H1 (cell line): ENCODE results near the gene FAM83B. TPM values are rescaled to one million over a fixed set of nuclear protein-coding genes. Genes with fewer than 3 reads are reported as not detected.

Experiments used
- CTCF ChIA-PET: fragments of 300-600 bp; sonication (Branson Sonifier 250); formaldehyde crosslinking; loops from one replicate; lab custom pipeline; 2021; ENCODE audit not compliant: partially characterized antibody; lab: Charles Lee
- POLR2A ChIA-PET: fragments of 300-600 bp; sonication (Branson Sonifier 250); formaldehyde crosslinking; loops from one replicate; lab custom pipeline; 2021; ENCODE audit warnings: inconsistent platforms; ENCODE audit not compliant: partially characterized antibody; lab: Charles Lee
- DNase-seq, 2 experiments: peaks; one replicate each; pipeline versions ENCODE4 v3.0.0 to v3.0.0-alpha.2; 2010 to 2022; ENCODE audit warnings: low spot score in 2 of 2, low read depth in 1 of 2, mixed read lengths in 1 of 2
- FAIRE-seq: peaks from 2 replicates; lab custom pipeline; 2011; peaks lifted over from hg19 to GRCh38; lab: Jason Lieb, UNC
- H2AFZ ChIP-seq: 2 replicates; pipeline ENCODE4 v1.8.1; 2012; ENCODE audit warnings: low read length, inconsistent platforms
- H2AK5ac ChIP-seq: 2 replicates; pipeline ENCODE4 v1.6.1; 2013; ENCODE audit warnings: low read depth, low read length
- H2BK120ac ChIP-seq: replicated peaks from 2 replicates; pipeline ENCODE3; 2013; ENCODE audit warnings: low read depth, low read length, inconsistent platforms
- H2BK12ac ChIP-seq: 2 replicates; pipeline ENCODE4 v1.6.1; 2013; ENCODE audit warnings: low read depth, low read length
- H2BK15ac ChIP-seq: 2 replicates; pipeline ENCODE4 v1.6.1; 2013; ENCODE audit warnings: low read length
- H2BK20ac ChIP-seq: 2 replicates; pipeline ENCODE4 v1.6.1; 2013; ENCODE audit warnings: low read length
- H2BK5ac ChIP-seq: 2 replicates; pipeline ENCODE4 v1.6.1; 2013; ENCODE audit warnings: low read depth, low read length
- H3K14ac ChIP-seq: 2 replicates; pipeline ENCODE4 v1.6.1; 2013; ENCODE audit warnings: inconsistent platforms; ENCODE audit not compliant: insufficient read length
- H3K18ac ChIP-seq: 2 replicates; pipeline ENCODE4 v1.6.1; 2013; ENCODE audit warnings: low read length; ENCODE audit errors: extremely low read depth
- H3K23ac ChIP-seq: 2 replicates; pipeline ENCODE4 v1.6.1; 2013; ENCODE audit warnings: inconsistent platforms; ENCODE audit not compliant: insufficient read length
- H3K23me2 ChIP-seq: 2 replicates; pipeline ENCODE4 v1.6.1; 2013; ENCODE audit warnings: low read depth, low read length
- H3K27ac ChIP-seq: 2 replicates; pipeline ENCODE4 v1.6.1; 2011; ENCODE audit warnings: low read depth, low read length, inconsistent platforms
- H3K27me3 ChIP-seq, 4 experiments: replicated peaks in 1 of 4; 1 replicate in 1 of 4; 2 replicates in 3 of 4; pipeline versions ENCODE4 v1.6.1 to v1.8.1; 2011 to 2013; ENCODE audit warnings: low read length in 3 of 4, mild to moderate bottlenecking in 3 of 4, inconsistent platforms in 2 of 4, mixed read lengths in 2 of 4, moderate library complexity in 1 of 4; ENCODE audit not compliant: control insufficient read depth in 3 of 4, insufficient read depth in 3 of 4; ENCODE audit errors: extremely low read depth in 1 of 4
- H3K36me3 ChIP-seq, 4 experiments: 2 replicates each; pipeline versions ENCODE4 v1.6.1 to v1.8.1; 2011 to 2013; ENCODE audit warnings: mild to moderate bottlenecking in 4 of 4, low read length in 3 of 4, moderate library complexity in 2 of 4, control low read depth in 1 of 4, inconsistent platforms in 1 of 4; ENCODE audit not compliant: insufficient read depth in 4 of 4, control insufficient read depth in 2 of 4
- H3K4ac ChIP-seq: replicated peaks from 2 replicates; pipeline ENCODE3; 2013; ENCODE audit warnings: low read length, low read depth, mixed read lengths, inconsistent platforms; ENCODE audit not compliant: insufficient read length
- H3K4me1 ChIP-seq, 4 experiments: replicated peaks in 1 of 4; 1 replicate in 1 of 4; 2 replicates in 3 of 4; pipeline versions ENCODE4 v1.6.1 to v1.8.1; 2011 to 2013; ENCODE audit warnings: low read length in 3 of 4, inconsistent platforms in 2 of 4, mixed read lengths in 1 of 4; ENCODE audit not compliant: insufficient read depth in 4 of 4, control insufficient read depth in 3 of 4
- H3K4me2 ChIP-seq, 2 experiments: 2 replicates each; pipeline versions ENCODE4 v1.6.1 to v1.8.1; 2011 to 2013; ENCODE audit warnings: low read depth in 2 of 2, low read length in 2 of 2, control low read depth in 1 of 2, inconsistent platforms in 1 of 2, mild to moderate bottlenecking in 1 of 2; ENCODE audit not compliant: insufficient read depth in 1 of 2
- H3K4me3 ChIP-seq, 4 experiments: fragments of 200-600, 300-600 bp in 1 of 4; sonication (generic), shearing (Covaris generic), sonication (Bioruptor Twin) in 1 of 4; 2 replicates each; pipeline versions ENCODE4 v1.5.1 to v1.8.1; 2011 to 2016; ENCODE audit warnings: low read length in 4 of 4, low read depth in 3 of 4, control low read depth in 2 of 4, inconsistent platforms in 2 of 4, mild to moderate bottlenecking in 2 of 4, mixed read lengths in 1 of 4, moderate library complexity in 1 of 4; ENCODE audit not compliant: insufficient read depth in 2 of 4; ENCODE audit errors: extremely low read depth in 1 of 4
- H3K56ac ChIP-seq: replicated peaks from 2 replicates; pipeline ENCODE3; 2013; ENCODE audit warnings: low read depth, mild to moderate bottlenecking, mixed read lengths, low read length, inconsistent platforms; ENCODE audit not compliant: insufficient read length
- H3K79me1 ChIP-seq: 2 replicates; pipeline ENCODE4 v1.6.1; 2013; ENCODE audit warnings: low read depth, low read length, control low read depth
- H3K79me2 ChIP-seq, 2 experiments: 2 replicates each; pipeline versions ENCODE4 v1.6.1 to v1.8.1; 2012 to 2013; ENCODE audit warnings: low read length in 2 of 2, mild to moderate bottlenecking in 2 of 2, inconsistent platforms in 1 of 2; ENCODE audit not compliant: insufficient read depth in 2 of 2, control insufficient read depth in 1 of 2
- H3K9ac ChIP-seq, 4 experiments: replicated peaks in 1 of 4; 1 replicate in 1 of 4; 2 replicates in 3 of 4; pipeline versions ENCODE4 v1.6.1 to v1.8.1; 2011 to 2013; ENCODE audit warnings: low read depth in 3 of 4, low read length in 3 of 4, control low read depth in 2 of 4, mild to moderate bottlenecking in 2 of 4, moderate library complexity in 2 of 4, inconsistent platforms in 1 of 4; ENCODE audit errors: extremely low read depth in 1 of 4
- H3K9me3 ChIP-seq, 2 experiments: 2 replicates each; pipeline versions ENCODE4 v1.6.1 to v1.8.1; 2012 to 2013; ENCODE audit warnings: mild to moderate bottlenecking in 2 of 2, moderate library complexity in 2 of 2, control low read depth in 1 of 2, inconsistent platforms in 1 of 2, low read depth in 1 of 2, low read length in 1 of 2, mixed read lengths in 1 of 2; ENCODE audit not compliant: insufficient read depth in 2 of 2
- H4K20me1 ChIP-seq, 2 experiments: replicated peaks in 1 of 2; 2 replicates each; pipeline versions ENCODE3 to v1.8.1; 2011 to 2013; ENCODE audit warnings: inconsistent platforms in 2 of 2, low read length in 2 of 2, mild to moderate bottlenecking in 1 of 2; ENCODE audit not compliant: insufficient read depth in 2 of 2, control insufficient read depth in 1 of 2
- H4K5ac ChIP-seq: 2 replicates; pipeline ENCODE4 v1.6.1; 2013; ENCODE audit warnings: low read length, low read depth, mixed read lengths, inconsistent platforms; ENCODE audit not compliant: insufficient read length
- H4K8ac ChIP-seq: 2 replicates; pipeline ENCODE4 v1.8.0; 2013; ENCODE audit warnings: mild to moderate bottlenecking, moderate library complexity, low read length, inconsistent platforms; ENCODE audit not compliant: insufficient read depth; ENCODE audit errors: extremely low read depth
- H4K91ac ChIP-seq: replicated peaks from 2 replicates; pipeline ENCODE3; 2013; ENCODE audit warnings: low read length, mixed read lengths, inconsistent platforms; ENCODE audit not compliant: insufficient read length
- CHD2 ChIP-seq: IDR thresholded peaks from 2 replicates; pipeline ENCODE4 v1.6.1; 2012; ENCODE audit warnings: low read length, improper control_type of control experiment
- EZH2 ChIP-seq: fragments of 200-600 bp; sonication (generic); IDR thresholded peaks from 2 replicates; pipeline ENCODE4 v1.7.1; 2012; ENCODE audit warnings: low read depth, mild to moderate bottlenecking, moderate library complexity, low read length, inconsistent platforms; ENCODE audit not compliant: severe bottlenecking
- FOSL1 ChIP-seq: IDR thresholded peaks from 2 replicates; pipeline ENCODE4 v1.6.1; 2011; ENCODE audit warnings: mild to moderate bottlenecking, low read depth, low read length, moderate library complexity; ENCODE audit not compliant: insufficient read depth
- GABPA ChIP-seq: IDR thresholded peaks from 2 replicates; pipeline ENCODE4 v1.6.1; 2011; ENCODE audit warnings: mild to moderate bottlenecking, low read length, moderate library complexity, borderline replicate concordance; ENCODE audit not compliant: insufficient read depth
- HDAC2 ChIP-seq, 2 experiments: fragments of 300-600 bp in 1 of 2; sonication (generic) in 1 of 2; IDR thresholded peaks; 2 replicates each; pipeline ENCODE4 v1.6.1; 2011 to 2012; ENCODE audit warnings: low read depth in 2 of 2, low read length in 2 of 2, mild to moderate bottlenecking in 2 of 2, moderate library complexity in 2 of 2, borderline replicate concordance in 1 of 2, inconsistent platforms in 1 of 2
- POLR2A ChIP-seq, 2 experiments: IDR thresholded peaks; 1 replicate in 1 of 2; 2 replicates in 1 of 2; pipeline ENCODE4 v1.6.1; 2011; ENCODE audit warnings: low read depth in 2 of 2, low read length in 2 of 2, mild to moderate bottlenecking in 2 of 2; ENCODE audit errors: control extremely low read depth in 1 of 2
- SAP30 ChIP-seq: fragments of 300-600 bp; sonication (generic); IDR thresholded peaks from 2 replicates; pipeline ENCODE4 v1.7.1; 2012; ENCODE audit warnings: low read length, moderate library complexity, mild to moderate bottlenecking, inconsistent platforms; ENCODE audit not compliant: insufficient read depth, insufficient replicate concordance
- SP2 ChIP-seq: IDR thresholded peaks from 2 replicates; pipeline ENCODE4 v1.6.1; 2012; ENCODE audit warnings: mild to moderate bottlenecking, low read length, inconsistent platforms
- TAF1 ChIP-seq: IDR thresholded peaks from 2 replicates; pipeline ENCODE4 v1.6.1; 2011; ENCODE audit warnings: mild to moderate bottlenecking, low read depth, low read length
- WGBS, 2 experiments: shearing (Covaris generic) in 1 of 2; methylation state at CpG; one replicate each; pipeline versions ENCODE4 v1.1.6 to v1.1.7; 2013 to 2015; ENCODE audit warnings: low lambda C conversion rate in 2 of 2, mixed read lengths in 2 of 2, inconsistent platforms in 1 of 2, low coverage in 1 of 2, missing lambda C conversion rate in 1 of 2; ENCODE audit not compliant: insufficient replicate concordance in 2 of 2, insufficient coverage in 1 of 2, insufficient read length in 1 of 2; ENCODE audit errors: extremely low coverage in 1 of 2, missing lambda C conversion rate in 1 of 2; 5-methylcytosine and 5-hydroxymethylcytosine counted together
- polyA plus RNA-seq, 7 experiments: library from polyadenylated mRNA; depleted of rRNA in 3 of 7; stranded (reverse) in 5 of 7; unstranded in 2 of 7; fragments of >200 nt in 5 of 7; fragments of 200-250 nt in 2 of 7; gene quantifications; 1 replicate in 5 of 7; 2 replicates in 1 of 7; 4 replicates in 1 of 7; pipeline versions ENCODE4 v1.2.1 to v1.2.3, GENCODE V29; 2011 to 2013; ENCODE audit warnings: missing spikeins in 2 of 7, mixed read lengths in 2 of 7
- total RNA-seq: library from RNA; stranded (reverse); fragmentation: NEBNext Ultra II Directional; extraction: Animal tissue kit (Norgen Biotek cat#: 25700); gene quantifications from 2 replicates; pipeline ENCODE4 v1.2.1, GENCODE V29; 2021
- TF ChIP-seq, protein P1 (sequence below): IDR thresholded peaks from 2 replicates; pipeline ENCODE4 v1.6.1; 2011; ENCODE audit warnings: low read length, improper control_type of control experiment
- TF ChIP-seq, protein P2 (sequence below): IDR thresholded peaks from 2 replicates; pipeline ENCODE4 v1.6.1; 2011; ENCODE audit warnings: low read depth, mild to moderate bottlenecking, low read length; ENCODE audit not compliant: insufficient read depth

FAM83B gene
- total and polyA plus RNA-seq, 2 of the 8 experiments (the other 6 are each of a cell fraction or from before 2014, with no cell fraction given) = 0.71 to 5.7 TPM

DNA sequence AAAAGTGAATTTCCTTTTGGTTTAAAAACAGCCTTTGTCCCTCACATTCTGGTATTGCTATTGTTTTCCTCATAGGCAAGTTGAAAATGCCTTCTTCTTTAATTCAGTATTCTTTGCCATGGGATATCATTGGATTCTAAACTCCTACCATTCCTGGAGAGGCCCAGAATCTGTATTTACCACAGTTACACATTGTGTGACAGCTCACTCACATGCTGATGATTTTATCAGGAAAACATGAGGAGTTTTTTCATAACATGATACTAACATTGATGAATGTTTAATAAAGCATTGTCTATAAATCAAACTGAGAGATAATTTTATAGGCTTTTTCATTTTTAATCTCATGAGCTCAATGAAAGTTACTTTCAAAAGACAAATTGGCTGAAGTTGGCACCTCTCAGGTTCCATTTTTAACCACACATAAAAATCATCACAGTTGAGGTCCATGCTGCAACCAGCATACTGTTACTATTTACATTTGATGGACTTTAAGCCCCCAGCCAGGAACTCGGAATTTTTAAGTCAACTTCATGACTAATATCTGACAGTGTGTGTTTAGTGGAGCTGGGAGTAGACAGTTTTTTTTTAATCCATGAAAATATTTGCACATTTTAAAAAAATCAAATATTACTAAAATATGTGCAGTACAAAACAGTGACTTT is 82.8 kb downstream of the FAM83B start:
- H4K5ac ChIP-seq = no peak overlapping the region
- CTCF ChIA-PET = no interaction called here
- H2BK15ac ChIP-seq = no peak overlapping the region
- H3K27me3 ChIP-seq = no peaks in the 10 kb centered on the region
- H3K27ac ChIP-seq = no peak overlapping the region
- H2AK5ac ChIP-seq = no peak overlapping the region
- no peak overlapping the region for H4K8ac ChIP-seq
- no peaks in the 10 kb centered on the region for H3K79me1 ChIP-seq
- no peak overlapping the region for H4K91ac ChIP-seq
- no peak overlapping the region for H3K23ac ChIP-seq
- no peaks in the 10 kb centered on the region for H3K79me2 ChIP-seq
- H2BK120ac ChIP-seq = no peak overlapping the region
- no peak overlapping the region for H3K14ac ChIP-seq
- H3K9me3 ChIP-seq = no peaks in the 10 kb centered on the region
- H2BK20ac ChIP-seq = no peak overlapping the region
- H4K20me1 ChIP-seq = no peaks in the 10 kb centered on the region
- POLR2A ChIA-PET = no interaction called here
- no peak overlapping the region for H3K4ac ChIP-seq
- no peak overlapping the region for H3K4me2 ChIP-seq
- H2BK12ac ChIP-seq = no peak overlapping the region
- no peak for FAIRE-seq
- no peak overlapping the region for H3K9ac ChIP-seq
- no peak overlapping the region for H3K4me3 ChIP-seq
- H3K4me1 ChIP-seq = no peaks in the 10 kb centered on the region
- no peak overlapping the region for H3K56ac ChIP-seq
- H2BK5ac ChIP-seq = no peak overlapping the region
- no peaks in the 10 kb centered on the region; a peak in 1 of 8 replicates for H3K36me3 ChIP-seq
- DNase-seq = no peak
- 83% methylated on average over 1 of the region's 1 CpG; no CpG with 5 or more reads in 1 of the 2 experiments for WGBS, 2 experiments
- H2AFZ ChIP-seq = no peak overlapping the region
- no peaks in the 10 kb centered on the region for H3K23me2 ChIP-seq
- no peak overlapping the region for H3K18ac ChIP-seq
- TF ChIP-seq HDAC2 (IDR thresholded peaks at IDR 0.05; ENCODE audit: borderline replicate concordance in 1 of 2, low read depth in 2 of 2, low read length in 2 of 2) = no peak
- TF ChIP-seq, protein P1, sequence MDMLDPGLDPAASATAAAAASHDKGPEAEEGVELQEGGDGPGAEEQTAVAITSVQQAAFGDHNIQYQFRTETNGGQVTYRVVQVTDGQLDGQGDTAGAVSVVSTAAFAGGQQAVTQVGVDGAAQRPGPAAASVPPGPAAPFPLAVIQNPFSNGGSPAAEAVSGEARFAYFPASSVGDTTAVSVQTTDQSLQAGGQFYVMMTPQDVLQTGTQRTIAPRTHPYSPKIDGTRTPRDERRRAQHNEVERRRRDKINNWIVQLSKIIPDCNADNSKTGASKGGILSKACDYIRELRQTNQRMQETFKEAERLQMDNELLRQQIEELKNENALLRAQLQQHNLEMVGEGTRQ = no peak
- TF ChIP-seq POLR2A (IDR thresholded peaks at IDR 0.05; ENCODE audit: control extremely low read depth in 1 of 2, low read depth in 2 of 2, low read length in 2 of 2) = no peak
- no peak for TF ChIP-seq GABPA
- no peak for TF ChIP-seq EZH2
- TF ChIP-seq TAF1 = no peak
- no peak for TF ChIP-seq FOSL1
- TF ChIP-seq SP2 = no peak
- no peak for TF ChIP-seq CHD2
- TF ChIP-seq SAP30 = no peak
- TF ChIP-seq, protein P2, sequence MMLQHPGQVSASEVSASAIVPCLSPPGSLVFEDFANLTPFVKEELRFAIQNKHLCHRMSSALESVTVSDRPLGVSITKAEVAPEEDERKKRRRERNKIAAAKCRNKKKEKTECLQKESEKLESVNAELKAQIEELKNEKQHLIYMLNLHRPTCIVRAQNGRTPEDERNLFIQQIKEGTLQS = no peak
